GM23338 (cell line): ENCODE results near the gene CCR7. TPM values are rescaled to one million over a fixed set of nuclear protein-coding genes. Genes with fewer than 3 reads are reported as not detected.

Experiments used
- ATAC-seq: fragments of 200-7000 bp; cut with Tn5 transposase; 3 replicates; pipeline ENCODE4 v1.9.1; 2020
- DNase-seq: peaks from one replicate; pipeline ENCODE4 v3.0.0-alpha.2; 2015; ENCODE audit warnings: low spot score
- H2AFZ ChIP-seq: fragments of 200-600 bp; sonication (generic); 2 replicates; pipeline ENCODE4 v1.8.0; 2016; ENCODE audit warnings: antibody characterized with exemption, mild to moderate bottlenecking, moderate library complexity
- H3F3A ChIP-seq: fragments of 200-600 bp; sonication (generic); replicated peaks from 2 replicates; pipeline ENCODE4 v1.8.0; 2017; ENCODE audit warnings: antibody characterized with exemption, mixed run types, low read depth
- H3K27ac ChIP-seq: fragments of 200-600 bp; sonication (generic); 2 replicates; pipeline ENCODE4 v1.6.1; 2016; ENCODE audit warnings: low read depth
- H3K27me3 ChIP-seq: fragments of 200-600 bp; sonication (generic); 2 replicates; pipeline ENCODE4 v1.8.0; 2016; ENCODE audit warnings: mild to moderate bottlenecking, mixed run types, moderate library complexity; ENCODE audit not compliant: insufficient read depth
- H3K36me3 ChIP-seq: fragments of 200-600 bp; sonication (generic); 2 replicates; pipeline ENCODE4 v1.8.0; 2016; ENCODE audit warnings: mild to moderate bottlenecking; ENCODE audit not compliant: insufficient read depth
- H3K4me1 ChIP-seq: fragments of 200-600 bp; sonication (generic); 2 replicates; pipeline ENCODE4 v1.8.0; 2016; ENCODE audit warnings: mild to moderate bottlenecking, moderate library complexity; ENCODE audit not compliant: insufficient read depth
- H3K4me2 ChIP-seq: fragments of 200-600 bp; sonication (generic); 2 replicates; pipeline ENCODE4 v1.7.1; 2017; ENCODE audit warnings: mixed run types
- H3K4me3 ChIP-seq: fragments of 200-600 bp; sonication (generic); 2 replicates; pipeline ENCODE4 v1.6.1; 2016; ENCODE audit warnings: mixed run types
- H3K79me2 ChIP-seq: fragments of 200-600 bp; sonication (generic); replicated peaks from 2 replicates; pipeline ENCODE4 v1.8.0; 2017; ENCODE audit warnings: mild to moderate bottlenecking; ENCODE audit not compliant: insufficient read depth
- H3K9me2 ChIP-seq: fragments of 200-600 bp; sonication (generic); 2 replicates; pipeline ENCODE4 v1.8.0; 2017; ENCODE audit not compliant: insufficient read depth
- H4K20me1 ChIP-seq: fragments of 200-600 bp; sonication (generic); replicated peaks from 2 replicates; pipeline ENCODE4 v1.8.0; 2017; ENCODE audit warnings: mild to moderate bottlenecking; ENCODE audit not compliant: insufficient read depth
- H3K27ac Mint-ChIP-seq: 2 replicates; pipeline ENCODE4 v1.8.0; 2020; ENCODE audit warnings: inconsistent platforms, mild to moderate bottlenecking, moderate library complexity, mixed read lengths
- H3K27me3 Mint-ChIP-seq: 3 replicates; pipeline ENCODE4 v1.8.0; 2022; ENCODE audit warnings: low read depth, mild to moderate bottlenecking, moderate library complexity, mixed read lengths, inconsistent platforms; ENCODE audit not compliant: insufficient read depth, poor library complexity
- H3K36me3 Mint-ChIP-seq: 3 replicates; pipeline ENCODE4 v1.8.0; 2021; ENCODE audit warnings: low read depth, mild to moderate bottlenecking, inconsistent platforms, moderate library complexity, mixed read lengths
- H3K4me1 Mint-ChIP-seq: 3 replicates; pipeline ENCODE4 v1.8.0; 2020; ENCODE audit warnings: mild to moderate bottlenecking, inconsistent platforms, mixed read lengths
- H3K4me3 Mint-ChIP-seq: 3 replicates; pipeline ENCODE4 v1.8.0; 2021; ENCODE audit warnings: moderate library complexity, mild to moderate bottlenecking, inconsistent platforms, mixed read lengths
- H3K9me3 Mint-ChIP-seq: 3 replicates; pipeline ENCODE4 v1.8.0; 2020; ENCODE audit warnings: moderate library complexity, mild to moderate bottlenecking, inconsistent platforms, mixed read lengths
- CREB1 ChIP-seq: fragments of 250-450 bp; sonication (Bioruptor Pico); IDR thresholded peaks from 2 replicates; pipeline ENCODE4 v1.5.0; 2020; ENCODE audit warnings: low read depth, mild to moderate bottlenecking, moderate library complexity
- CTCF ChIP-seq, 2 experiments: fragments of 200-600 bp in 1 of 2; sonication (generic) in 1 of 2; conservative IDR thresholded peaks; 2 replicates each; pipeline versions ENCODE4 v1.5.1 to v1.6.1; 2016 to 2017; ENCODE audit warnings: antibody characterized with exemption in 2 of 2, low read depth in 2 of 2, mild to moderate bottlenecking in 2 of 2, moderate library complexity in 1 of 2
- EZH2 ChIP-seq: fragments of 200-600 bp; sonication (generic); IDR thresholded peaks from one replicate; pipeline ENCODE4 v1.8.0; 2017; ENCODE audit warnings: antibody characterized with exemption, mild to moderate bottlenecking, low read depth; ENCODE audit not compliant: unreplicated experiment
- JUNB ChIP-seq: IDR thresholded peaks from one replicate; pipeline ENCODE4 v1.6.1; 2016; ENCODE audit warnings: antibody characterized with exemption; ENCODE audit not compliant: unreplicated experiment
- NANOG ChIP-seq: IDR thresholded peaks from 2 replicates; pipeline ENCODE4 v1.6.1; 2016; ENCODE audit warnings: antibody characterized with exemption, borderline replicate concordance
- POLR2AphosphoS5 ChIP-seq: IDR thresholded peaks from 2 replicates; pipeline ENCODE4 v1.6.1; 2016; ENCODE audit warnings: antibody characterized with exemption, low read depth
- REST ChIP-seq: IDR thresholded peaks from one replicate; pipeline ENCODE4 v1.6.1; 2018; ENCODE audit warnings: antibody characterized with exemption; ENCODE audit not compliant: unreplicated experiment
- STAT1 ChIP-seq: IDR thresholded peaks from one replicate; pipeline ENCODE4 v1.6.1; 2016; ENCODE audit warnings: antibody characterized with exemption; ENCODE audit not compliant: unreplicated experiment
- ZNF114 ChIP-seq: fragments of 250-450 bp; sonication (Bioruptor Pico); IDR thresholded peaks from 2 replicates; pipeline ENCODE4 v1.5.0; 2020; ENCODE audit warnings: mild to moderate bottlenecking, moderate library complexity
- ZNF331 ChIP-seq: fragments of 250-450 bp; sonication (Bioruptor Pico); IDR thresholded peaks from 2 replicates; pipeline ENCODE4 v1.5.0; 2020; ENCODE audit warnings: low read depth, mild to moderate bottlenecking, moderate library complexity
- polyA plus RNA-seq: library from polyadenylated mRNA; unstranded; fragments of >200 nt; fragmentation: Nextera tagmentation; extraction: Ambion mirVana; gene quantifications from 2 replicates; pipeline ENCODE4 v1.2.1, GENCODE V29; 2016
- total RNA-seq: library from RNA; depleted of rRNA; stranded (reverse); fragments of >200 nt; shearing (Covaris generic); gene quantifications from 2 replicates; pipeline ENCODE4 v1.2.3, GENCODE V29; 2014
- TF ChIP-seq, protein P1 (sequence below): fragments of 250-450 bp; sonication (Bioruptor Pico); IDR thresholded peaks from 2 replicates; pipeline ENCODE4 v1.5.0; 2020; ENCODE audit warnings: mild to moderate bottlenecking, moderate library complexity

Gene CCR7
- total and polyA plus RNA-seq, 2 experiments from 2014 or later: 0.37 to 0.59 TPM

- Mint-ChIP-seq H3K9me3 (peaks cover 14% of the 10 kb centered on the region), H3K4me1 (peaks cover 19% of the 10 kb centered on the region), H3K36me3 (peaks cover 5% of the 10 kb centered on the region; the same call in 1 of the 3 replicates), H3K4me3 (no peak overlapping the region), H3K27ac (no peak overlapping the region), H3K27me3 (peaks cover 11% of the 10 kb centered on the region)
- Histone ChIP-seq H3K9me2 (no peaks in the 10 kb centered on the region), H3K4me3 (no peak overlapping the region), H3K4me1 (peaks cover 3% of the 10 kb centered on the region; the same call in 1 of the 2 replicates), H3K27me3 (no peaks in the 10 kb centered on the region), H4K20me1 (no peaks in the 10 kb centered on the region), H3F3A (no peaks in the 10 kb centered on the region), H2AFZ (no peak overlapping the region), H3K4me2 (no peak overlapping the region), H3K79me2 (no peaks in the 10 kb centered on the region), H3K27ac (no peak overlapping the region), H3K36me3 (no peaks in the 10 kb centered on the region)
- no peak for TF ChIP-seq ZNF114 (CRISPR knock-in tag)
- no peak for TF ChIP-seq POLR2AphosphoS5
- TF ChIP-seq ZNF331 (CRISPR knock-in tag): no peak
- TF ChIP-seq EZH2: no peak
- TF ChIP-seq NANOG: no peak
- TF ChIP-seq CREB1 (CRISPR knock-in tag): no peak
- TF ChIP-seq, protein P1, sequence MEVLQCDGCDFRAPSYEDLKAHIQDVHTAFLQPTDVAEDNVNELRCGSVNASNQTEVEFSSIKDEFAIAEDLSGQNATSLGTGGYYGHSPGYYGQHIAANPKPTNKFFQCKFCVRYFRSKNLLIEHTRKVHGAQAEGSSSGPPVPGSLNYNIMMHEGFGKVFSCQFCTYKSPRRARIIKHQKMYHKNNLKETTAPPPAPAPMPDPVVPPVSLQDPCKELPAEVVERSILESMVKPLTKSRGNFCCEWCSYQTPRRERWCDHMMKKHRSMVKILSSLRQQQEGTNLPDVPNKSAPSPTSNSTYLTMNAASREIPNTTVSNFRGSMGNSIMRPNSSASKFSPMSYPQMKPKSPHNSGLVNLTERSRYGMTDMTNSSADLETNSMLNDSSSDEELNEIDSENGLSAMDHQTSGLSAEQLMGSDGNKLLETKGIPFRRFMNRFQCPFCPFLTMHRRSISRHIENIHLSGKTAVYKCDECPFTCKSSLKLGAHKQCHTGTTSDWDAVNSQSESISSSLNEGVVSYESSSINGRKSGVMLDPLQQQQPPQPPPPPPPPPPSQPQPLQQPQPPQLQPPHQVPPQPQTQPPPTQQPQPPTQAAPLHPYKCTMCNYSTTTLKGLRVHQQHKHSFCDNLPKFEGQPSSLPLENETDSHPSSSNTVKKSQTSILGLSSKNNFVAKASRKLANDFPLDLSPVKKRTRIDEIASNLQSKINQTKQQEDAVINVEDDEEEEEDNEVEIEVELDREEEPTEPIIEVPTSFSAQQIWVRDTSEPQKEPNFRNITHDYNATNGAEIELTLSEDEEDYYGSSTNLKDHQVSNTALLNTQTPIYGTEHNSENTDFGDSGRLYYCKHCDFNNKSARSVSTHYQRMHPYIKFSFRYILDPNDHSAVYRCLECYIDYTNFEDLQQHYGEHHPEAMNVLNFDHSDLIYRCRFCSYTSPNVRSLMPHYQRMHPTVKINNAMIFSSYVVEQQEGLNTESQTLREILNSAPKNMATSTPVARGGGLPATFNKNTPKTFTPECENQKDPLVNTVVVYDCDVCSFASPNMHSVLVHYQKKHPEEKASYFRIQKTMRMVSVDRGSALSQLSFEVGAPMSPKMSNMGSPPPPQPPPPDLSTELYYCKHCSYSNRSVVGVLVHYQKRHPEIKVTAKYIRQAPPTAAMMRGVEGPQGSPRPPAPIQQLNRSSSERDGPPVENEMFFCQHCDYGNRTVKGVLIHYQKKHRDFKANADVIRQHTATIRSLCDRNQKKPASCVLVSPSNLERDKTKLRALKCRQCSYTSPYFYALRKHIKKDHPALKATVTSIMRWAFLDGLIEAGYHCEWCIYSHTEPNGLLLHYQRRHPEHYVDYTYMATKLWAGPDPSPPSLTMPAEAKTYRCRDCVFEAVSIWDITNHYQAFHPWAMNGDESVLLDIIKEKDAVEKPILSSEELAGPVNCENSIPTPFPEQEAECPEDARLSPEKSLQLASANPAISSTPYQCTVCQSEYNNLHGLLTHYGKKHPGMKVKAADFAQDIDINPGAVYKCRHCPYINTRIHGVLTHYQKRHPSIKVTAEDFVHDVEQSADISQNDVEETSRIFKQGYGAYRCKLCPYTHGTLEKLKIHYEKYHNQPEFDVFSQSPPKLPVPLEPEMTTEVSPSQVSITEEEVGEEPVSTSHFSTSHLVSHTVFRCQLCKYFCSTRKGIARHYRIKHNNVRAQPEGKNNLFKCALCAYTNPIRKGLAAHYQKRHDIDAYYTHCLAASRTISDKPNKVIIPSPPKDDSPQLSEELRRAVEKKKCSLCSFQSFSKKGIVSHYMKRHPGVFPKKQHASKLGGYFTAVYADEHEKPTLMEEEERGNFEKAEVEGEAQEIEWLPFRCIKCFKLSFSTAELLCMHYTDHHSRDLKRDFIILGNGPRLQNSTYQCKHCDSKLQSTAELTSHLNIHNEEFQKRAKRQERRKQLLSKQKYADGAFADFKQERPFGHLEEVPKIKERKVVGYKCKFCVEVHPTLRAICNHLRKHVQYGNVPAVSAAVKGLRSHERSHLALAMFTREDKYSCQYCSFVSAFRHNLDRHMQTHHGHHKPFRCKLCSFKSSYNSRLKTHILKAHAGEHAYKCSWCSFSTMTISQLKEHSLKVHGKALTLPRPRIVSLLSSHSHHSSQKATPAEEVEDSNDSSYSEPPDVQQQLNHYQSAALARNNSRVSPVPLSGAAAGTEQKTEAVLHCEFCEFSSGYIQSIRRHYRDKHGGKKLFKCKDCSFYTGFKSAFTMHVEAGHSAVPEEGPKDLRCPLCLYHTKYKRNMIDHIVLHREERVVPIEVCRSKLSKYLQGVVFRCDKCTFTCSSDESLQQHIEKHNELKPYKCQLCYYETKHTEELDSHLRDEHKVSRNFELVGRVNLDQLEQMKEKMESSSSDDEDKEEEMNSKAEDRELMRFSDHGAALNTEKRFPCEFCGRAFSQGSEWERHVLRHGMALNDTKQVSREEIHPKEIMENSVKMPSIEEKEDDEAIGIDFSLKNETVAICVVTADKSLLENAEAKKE (CRISPR knock-in tag): no peak
- no peak for TF ChIP-seq JUNB
- no peak for TF ChIP-seq STAT1
- TF ChIP-seq REST: no peak
- no peak for TF ChIP-seq CTCF (conservative IDR thresholded peaks at IDR 0.05; ENCODE audit: low read depth in 2 of 2)
- DNase-seq: no peak
- ATAC-seq: no peak
Observed at GRCh38 chr17:40528692-40529417, 36.4 kb downstream of the CCR7 start.
